HEK293 (cell line): ENCODE data around the gene ARHGAP42.
A peak's percentile ranks its signal among the peaks of the same experiment; 100 is the strongest.

ENCODE experiments used
- CTCF ChIA-PET: fragments of 350-600 bp; formaldehyde crosslinking; extraction: SDS; loops from one replicate; lab custom pipeline; 2021; ENCODE audit warnings: antibody characterized with exemption; lab: Yijun Ruan, JAX
- POLR2A ChIA-PET: fragments of 300-600 bp; formaldehyde crosslinking; extraction: SDS; loops from one replicate; lab custom pipeline; 2020; ENCODE audit warnings: antibody characterized with exemption, inconsistent platforms; lab: Yijun Ruan, JAX
- H3K27ac ChIP-seq: fragments of 200-500 bp; sonication (Bioruptor generic); 2 replicates; pipeline ENCODE4 v1.5.1; 2014; ENCODE audit warnings: low read depth, low read length, control low read depth, inconsistent platforms; ENCODE audit errors: extremely low read depth
- H3K36me3 ChIP-seq, 2 experiments: fragments of 200-500 bp in 1 of 2; sonication (Bioruptor generic) in 1 of 2; 1 replicate in 1 of 2; 2 replicates in 1 of 2; pipeline ENCODE4 v1.5.1; 2014 to 2017; ENCODE audit warnings: inconsistent platforms in 2 of 2, low read length in 2 of 2; ENCODE audit not compliant: control insufficient read depth in 2 of 2, insufficient read depth in 1 of 2
- H3K4me1 ChIP-seq: fragments of 200-500 bp; sonication (Bioruptor generic); 2 replicates; pipeline ENCODE4 v1.5.1; 2014; ENCODE audit warnings: mild to moderate bottlenecking, low read length, inconsistent platforms; ENCODE audit not compliant: control insufficient read depth, insufficient read depth
- H3K4me3 ChIP-seq: 2 replicates; pipeline ENCODE4 v1.5.1; 2011; ENCODE audit warnings: low read depth, mild to moderate bottlenecking, control low read depth, low read length, moderate library complexity
- H3K9me3 ChIP-seq: fragments of 200-500 bp; sonication (Bioruptor generic); 2 replicates; pipeline ENCODE4 v1.5.1; 2014; ENCODE audit warnings: low read depth, low read length, inconsistent platforms; ENCODE audit not compliant: control insufficient read depth, insufficient read depth
- PRDM6 ChIP-seq: fragments of 450-650 bp; formaldehyde crosslinking; IDR thresholded peaks from 2 replicates; pipeline ENCODE4 v1.5.1; 2017; ENCODE audit warnings: missing biosample characterization, missing genetic modification characterization
- TCF7L2 ChIP-seq: IDR thresholded peaks from 2 replicates; pipeline ENCODE4 v1.6.1; 2011; ENCODE audit warnings: low read depth, mild to moderate bottlenecking, inconsistent platforms, low read length, moderate library complexity, borderline replicate concordance
- TRIM28 ChIP-seq: IDR thresholded peaks from 2 replicates; pipeline ENCODE4 v1.6.1; 2011; ENCODE audit warnings: low read length, control low read depth, borderline replicate concordance
- ZBTB11 ChIP-seq: fragments of 450-650 bp; formaldehyde crosslinking; conservative IDR thresholded peaks from 2 replicates; pipeline ENCODE4 v1.5.1; 2016; ENCODE audit warnings: low read depth, missing biosample characterization, missing genetic modification characterization
- ZBTB7A ChIP-seq: fragments of 450-650 bp; formaldehyde crosslinking; IDR thresholded peaks from 2 replicates; pipeline ENCODE4 v1.5.1; 2016; ENCODE audit warnings: low read depth, missing biosample characterization, missing genetic modification characterization
- ZNF211 ChIP-seq: fragments of 450-650 bp; formaldehyde crosslinking; IDR thresholded peaks from 2 replicates; pipeline ENCODE4 v1.5.1; 2016; ENCODE audit warnings: low read depth, missing biosample characterization, missing genetic modification characterization
- ZNF221 ChIP-seq: fragments of 450-650 bp; formaldehyde crosslinking; IDR thresholded peaks from 2 replicates; pipeline ENCODE4 v1.5.1; 2017; ENCODE audit warnings: missing biosample characterization, missing genetic modification characterization, borderline replicate concordance
- ZNF23 ChIP-seq: fragments of 450-650 bp; formaldehyde crosslinking; IDR thresholded peaks from 2 replicates; pipeline ENCODE4 v1.5.1; 2016; ENCODE audit warnings: missing biosample characterization, missing genetic modification characterization, borderline replicate concordance
- ZNF354C ChIP-seq: fragments of 450-650 bp; formaldehyde crosslinking; IDR thresholded peaks from 2 replicates; pipeline ENCODE4 v1.5.1; 2016; ENCODE audit warnings: missing biosample characterization, missing genetic modification characterization, low read depth, borderline replicate concordance
- ZNF398 ChIP-seq: fragments of 450-650 bp; formaldehyde crosslinking; IDR thresholded peaks from 2 replicates; pipeline ENCODE4 v1.5.1; 2017; ENCODE audit warnings: missing biosample characterization, missing genetic modification characterization
- ZNF404 ChIP-seq: fragments of 450-650 bp; formaldehyde crosslinking; IDR thresholded peaks from 2 replicates; pipeline ENCODE4 v1.5.1; 2017; ENCODE audit warnings: missing biosample characterization, missing genetic modification characterization
- ZNF426 ChIP-seq: fragments of 450-650 bp; formaldehyde crosslinking; IDR thresholded peaks from 2 replicates; pipeline ENCODE4 v1.5.1; 2017; ENCODE audit warnings: missing biosample characterization, missing genetic modification characterization, mild to moderate bottlenecking, inconsistent platforms, moderate library complexity
- ZNF473 ChIP-seq: fragments of 450-650 bp; formaldehyde crosslinking; IDR thresholded peaks from 2 replicates; pipeline ENCODE4 v1.5.1; 2017; ENCODE audit warnings: missing biosample characterization, missing genetic modification characterization
- ZNF521 ChIP-seq: fragments of 450-650 bp; formaldehyde crosslinking; IDR thresholded peaks from 2 replicates; pipeline ENCODE4 v1.5.1; 2017; ENCODE audit warnings: missing biosample characterization, mild to moderate bottlenecking, missing genetic modification characterization
- ZNF561 ChIP-seq: fragments of 450-650 bp; IDR thresholded peaks from 2 replicates; pipeline ENCODE4 v1.5.1; 2018; ENCODE audit warnings: missing biosample characterization, missing genetic modification characterization, borderline replicate concordance
- ZNF639 ChIP-seq: fragments of 450-650 bp; formaldehyde crosslinking; IDR thresholded peaks from 2 replicates; pipeline ENCODE4 v1.5.1; 2016; ENCODE audit warnings: missing biosample characterization, missing genetic modification characterization
- ZNF660 ChIP-seq: fragments of 450-650 bp; IDR thresholded peaks from 2 replicates; pipeline ENCODE4 v1.5.1; 2018; ENCODE audit warnings: missing biosample characterization, mild to moderate bottlenecking, missing genetic modification characterization
- ZNF677 ChIP-seq: fragments of 450-650 bp; IDR thresholded peaks from 2 replicates; pipeline ENCODE4 v1.5.0; 2018; ENCODE audit warnings: missing biosample characterization, mild to moderate bottlenecking, missing genetic modification characterization, moderate library complexity
- ZNF701 ChIP-seq: fragments of 450-650 bp; formaldehyde crosslinking; IDR thresholded peaks from 2 replicates; pipeline ENCODE4 v1.5.1; 2016; ENCODE audit warnings: missing biosample characterization, missing genetic modification characterization
- ZNF747 ChIP-seq: fragments of 450-650 bp; formaldehyde crosslinking; IDR thresholded peaks from 2 replicates; pipeline ENCODE4 v1.5.1; 2016; ENCODE audit warnings: missing biosample characterization, missing genetic modification characterization
- ZNF792 ChIP-seq: fragments of 450-650 bp; formaldehyde crosslinking; IDR thresholded peaks from 2 replicates; pipeline ENCODE4 v1.5.1; 2016; ENCODE audit warnings: missing biosample characterization, missing genetic modification characterization

Gene ARHGAP42

GRCh38 chr11:100640071-100640470 is 47.0 kb upstream of the ARHGAP42 start:
- CTCF ChIA-PET = no interaction called here
- H3K4me3 ChIP-seq = no peak overlapping the region
- POLR2A ChIA-PET = no interaction called here
- TF ChIP-seq ZNF404 (tag by site-specific recombination) (no peak), ZNF660 (tag by site-specific recombination) (no peak), ZNF701 (tag by site-specific recombination) (no peak), ZBTB7A (tag by site-specific recombination) (no peak), ZNF426 (tag by site-specific recombination) (no peak), ZNF792 (no peak), TRIM28 (no peak), TCF7L2 (no peak), ZNF473 (no peak)
- no peaks in the 10 kb centered on the region for H3K36me3 ChIP-seq
- H3K27ac ChIP-seq = no peak overlapping the region
- no peaks in the 10 kb centered on the region for H3K9me3 ChIP-seq
- H3K4me1 ChIP-seq = no peaks in the 10 kb centered on the region

- Histone ChIP-seq H3K9me3 (no peaks in the 10 kb centered on the region), H3K4me1 (no peaks in the 10 kb centered on the region), H3K36me3 (no peaks in the 10 kb centered on the region), H3K27ac (no peak overlapping the region), H3K4me3 (no peak overlapping the region)
- peak; percentile 47; the same call in 1 of the 2 replicates for TF ChIP-seq PRDM6 (tag by site-specific recombination)
- no peak for TF ChIP-seq ZNF221 (tag by site-specific recombination)
- CTCF ChIA-PET = no interaction called here
- POLR2A ChIA-PET = no interaction called here
These were observed 46.4 kb upstream of the ARHGAP42 start for GRCh38 chr11:100640646-100641045.

- POLR2A ChIA-PET = no interaction called here
- H3K36me3 ChIP-seq = no peaks in the 10 kb centered on the region
- no peaks in the 10 kb centered on the region for H3K9me3 ChIP-seq
- no peaks in the 10 kb centered on the region for H3K4me1 ChIP-seq
- TF ChIP-seq ZBTB11 (tag by site-specific recombination) (no peak), ZNF747 (tag by site-specific recombination) (no peak), ZNF677 (no peak), ZNF398 (tag by site-specific recombination) (no peak), ZNF561 (tag by site-specific recombination) (no peak), ZNF426 (tag by site-specific recombination) (no peak), ZNF354C (tag by site-specific recombination) (no peak), ZNF639 (no peak), ZNF521 (tag by site-specific recombination) (no peak), ZNF211 (tag by site-specific recombination) (no peak), ZNF23 (tag by site-specific recombination) (no peak)
- no peak overlapping the region for H3K4me3 ChIP-seq
- CTCF ChIA-PET = interaction anchor here (0.5 kb wide), 1 partner anchor 202 kb away, joined by 3 read pairs; no protein-coding TSS in a partner anchor
- no peak overlapping the region for H3K27ac ChIP-seq
These were observed 45.6 kb upstream of the ARHGAP42 start for GRCh38 chr11:100641456-100641855.
